Measurements from ENCODE around the gene GPR183. TPM values are rescaled to one million over a fixed set of nuclear protein-coding genes. Genes with fewer than 3 reads are reported as not detected.

Gene GPR183
- total RNA-seq, 4 donors from 2014 or later, result 17.2 to 73.5 (median 42.7) TPM

GRCh38 chr13:99353246-99353600 lies 46.0 kb upstream of the GPR183 start:
- ATAC-seq (ENCODE audit: low FRiP score) (no peak), DNase-seq (ENCODE audit: low spot score) (no peak)
- TF ChIP-seq CTCF (IDR thresholded peaks at IDR 0.05), result no peak

DNA sequence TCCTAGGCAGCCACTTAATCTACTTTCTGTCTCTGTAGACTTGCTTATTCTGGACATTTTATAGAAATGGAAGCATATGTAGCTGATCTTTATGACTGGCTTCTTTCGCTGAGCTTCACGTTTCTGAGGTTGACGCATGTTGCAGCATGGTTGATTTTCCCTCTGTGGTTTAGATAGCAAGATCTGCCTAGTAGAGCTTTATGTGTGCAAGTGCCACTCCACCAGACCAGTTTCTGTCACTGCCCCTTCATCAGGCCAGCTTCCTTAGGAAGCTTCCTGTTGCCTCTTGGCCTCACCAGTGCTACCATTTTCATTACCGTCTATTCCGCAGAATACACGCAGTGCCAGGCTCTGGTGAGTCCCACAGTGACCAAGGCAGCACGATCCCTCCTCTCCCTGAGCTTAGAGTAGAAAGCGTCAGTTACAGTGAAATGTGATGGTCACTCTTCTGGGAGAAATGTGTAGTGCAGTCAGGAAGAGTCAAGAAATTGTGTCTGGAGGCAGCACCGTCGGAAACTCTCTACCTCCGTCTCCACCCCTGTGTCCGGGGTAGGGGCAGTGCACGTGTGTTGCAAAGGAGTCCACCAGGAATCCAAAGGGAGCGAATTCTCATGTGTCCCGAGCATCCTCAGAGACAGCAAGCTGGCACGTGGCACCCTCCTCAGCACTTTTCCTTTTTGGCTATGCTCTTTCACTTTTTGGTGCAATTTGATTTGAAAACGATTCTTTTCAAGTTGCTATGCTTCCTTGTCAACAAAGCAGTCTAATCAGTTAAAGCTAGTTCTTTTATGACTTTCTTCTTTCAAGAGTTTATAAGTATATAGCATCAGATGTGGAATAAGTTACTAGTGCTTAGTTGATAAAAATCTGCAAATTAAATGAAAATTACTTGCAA lies 45.4 kb upstream of the GPR183 start:
- no peak for TF ChIP-seq CTCF (IDR thresholded peaks at IDR 0.05)
- no peak for ATAC-seq (ENCODE audit: low FRiP score)
- no peak for DNase-seq (ENCODE audit: low spot score)

- no peak for DNase-seq (ENCODE audit: low spot score)
- no peak for ATAC-seq (ENCODE audit: low FRiP score)
- TF ChIP-seq CTCF (IDR thresholded peaks at IDR 0.05), result no peak
These were observed 44.6 kb upstream of the GPR183 start for GRCh38 chr13:99351772-99352171.

DNA sequence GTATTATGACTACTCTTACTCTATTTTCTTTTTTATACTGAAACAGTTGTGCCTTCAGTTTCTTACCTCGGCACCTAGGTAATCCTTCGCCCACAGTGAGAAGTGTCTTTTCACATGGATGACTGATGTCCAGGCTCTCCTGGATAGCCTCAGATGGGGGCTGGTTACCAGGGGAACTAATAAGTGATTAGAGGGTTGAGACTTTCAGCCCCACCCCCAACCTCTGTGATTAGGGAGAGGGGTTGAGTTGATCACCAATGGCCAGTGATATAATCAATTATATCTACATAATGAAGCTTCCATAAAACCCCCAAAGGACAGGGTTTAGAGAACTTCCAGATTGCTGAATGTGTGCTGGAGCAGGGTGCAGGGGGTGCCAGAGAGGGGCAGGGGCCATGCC lies 43.0 kb upstream of the GPR183 start:
- no peak for DNase-seq (ENCODE audit: low spot score)
- ATAC-seq (ENCODE audit: low FRiP score), result no peak
- no peak for TF ChIP-seq CTCF (IDR thresholded peaks at IDR 0.05)

DNA sequence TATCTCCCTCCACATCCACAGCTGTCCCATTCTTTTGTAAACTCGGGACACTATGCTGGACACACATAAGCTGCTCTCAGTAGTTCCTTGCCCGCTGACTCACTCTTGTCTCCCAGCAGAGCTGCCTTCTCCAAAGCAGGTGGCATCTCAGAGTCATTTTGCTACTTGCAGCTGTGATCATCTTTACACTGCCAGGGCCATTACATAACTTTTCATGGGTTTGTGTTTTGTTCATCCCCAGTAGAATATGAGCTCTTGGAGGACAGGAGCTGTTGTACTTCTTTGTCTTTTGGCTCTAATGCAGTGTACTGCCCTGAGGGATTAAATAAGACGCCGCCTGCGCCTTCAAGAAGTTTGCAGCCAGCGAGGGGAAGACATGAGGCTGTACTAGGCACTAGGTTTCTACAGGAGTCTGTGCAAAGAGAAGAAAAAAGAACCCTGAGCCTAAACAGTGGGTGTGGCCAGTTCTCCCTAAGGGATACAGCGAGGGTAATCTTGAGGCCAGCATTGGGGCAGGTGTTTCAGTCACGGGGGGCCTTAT lies 40.8 kb upstream of the GPR183 start:
- DNase-seq (ENCODE audit: low spot score) (no peak), ATAC-seq (ENCODE audit: low FRiP score) (no peak)
- no peak for TF ChIP-seq CTCF (IDR thresholded peaks at IDR 0.05)

DNA sequence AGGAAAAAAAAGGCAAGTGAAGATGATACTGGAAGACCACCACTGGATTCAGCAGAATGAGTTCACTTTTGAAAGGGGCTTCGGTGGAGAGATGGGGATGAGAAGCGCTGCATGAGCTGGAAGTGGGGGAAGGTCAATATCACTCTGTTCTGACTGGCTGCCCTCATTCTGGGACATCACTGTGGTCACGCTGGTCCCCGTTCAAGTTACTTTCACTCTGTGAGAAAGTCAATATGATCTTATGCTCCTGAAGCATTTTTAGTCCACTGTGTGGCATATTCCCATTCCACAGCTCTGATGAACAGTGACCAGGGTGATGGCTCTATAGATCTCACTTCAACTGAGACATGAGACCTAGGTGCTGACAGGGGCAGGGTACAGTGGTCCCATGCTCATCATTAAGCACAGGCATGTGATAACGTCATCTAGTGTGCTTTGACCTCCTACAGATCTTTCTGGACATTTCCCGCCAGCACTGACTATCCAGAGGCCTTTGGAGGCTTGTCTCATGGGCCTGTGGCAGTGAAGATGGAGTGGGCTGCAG lies 40.2 kb upstream of the GPR183 start:
- ATAC-seq (ENCODE audit: low FRiP score) (no peak), DNase-seq (ENCODE audit: low spot score) (no peak)
- no peak for TF ChIP-seq CTCF (IDR thresholded peaks at IDR 0.05)
